IPS DF 19.7 (cell line): ENCODE results near the gene OR51B2.

Source experiments
- DNase-seq: peaks from one replicate; pipeline ENCODE4 v3.0.0-alpha.2; 2013; ENCODE audit warnings: low read depth, low spot score

OR51B2 gene

GRCh38 chr11:5283086-5283485, 41.0 kb downstream of the OR51B2 start:
- no peak for DNase-seq

DNA sequence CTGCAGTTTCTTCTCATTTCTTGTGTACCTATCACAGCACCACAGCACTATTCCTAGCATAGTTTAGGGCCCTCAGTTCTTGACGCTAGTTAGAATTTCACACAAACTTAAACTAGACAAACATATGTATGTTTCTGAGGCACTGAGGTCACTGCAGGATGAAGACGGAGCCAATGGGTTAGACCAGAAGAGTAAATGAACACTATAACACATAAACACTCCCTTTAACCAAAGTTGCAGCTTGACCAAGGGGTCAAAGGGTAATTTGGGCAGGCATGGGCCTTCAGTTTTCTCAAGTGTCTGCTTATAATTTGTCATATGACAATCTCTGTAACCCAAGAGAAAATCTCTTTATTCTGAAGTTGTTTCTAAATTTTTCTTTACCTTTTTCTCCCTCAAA, 41.5 kb downstream of the OR51B2 start:
- DNase-seq: no peak

DNA sequence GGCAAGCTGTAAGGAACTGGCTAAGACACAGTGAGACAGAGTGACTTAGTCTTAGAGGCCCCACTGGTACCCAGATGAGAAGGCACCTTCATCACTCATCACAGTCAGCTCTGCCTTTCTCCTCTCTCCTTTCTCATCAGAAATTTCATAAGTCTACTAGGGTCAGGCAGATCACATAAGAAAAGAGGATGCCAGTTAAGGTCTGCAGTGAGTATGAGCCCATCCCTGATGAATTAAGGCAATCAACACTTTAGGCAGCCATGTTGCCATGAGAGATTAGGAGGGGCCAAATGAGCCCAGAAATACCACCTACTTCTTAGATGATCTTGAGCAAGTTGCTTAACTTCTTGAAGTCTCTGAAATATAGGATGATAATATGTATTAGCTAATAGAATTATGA, 42.5 kb downstream of the OR51B2 start:
- no peak for DNase-seq

DNA sequence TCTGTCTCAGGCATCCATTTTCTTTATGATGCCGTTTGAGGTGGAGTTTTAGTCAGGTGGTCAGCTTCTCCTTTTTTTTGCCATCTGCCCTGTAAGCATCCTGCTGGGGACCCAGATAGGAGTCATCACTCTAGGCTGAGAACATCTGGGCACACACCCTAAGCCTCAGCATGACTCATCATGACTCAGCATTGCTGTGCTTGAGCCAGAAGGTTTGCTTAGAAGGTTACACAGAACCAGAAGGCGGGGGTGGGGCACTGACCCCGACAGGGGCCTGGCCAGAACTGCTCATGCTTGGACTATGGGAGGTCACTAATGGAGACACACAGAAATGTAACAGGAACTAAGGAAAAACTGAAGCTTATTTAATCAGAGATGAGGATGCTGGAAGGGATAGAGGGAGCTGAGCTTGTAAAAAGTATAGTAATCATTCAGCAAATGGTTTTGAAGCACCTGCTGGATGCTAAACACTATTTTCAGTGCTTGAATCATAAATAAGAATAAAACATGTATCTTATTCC, 43.5 kb downstream of the OR51B2 start:
- DNase-seq: peak; percentile 64

- DNase-seq: no peak
Observed at GRCh38 chr11:5279471-5280090, 44.5 kb downstream of the OR51B2 start.

DNA sequence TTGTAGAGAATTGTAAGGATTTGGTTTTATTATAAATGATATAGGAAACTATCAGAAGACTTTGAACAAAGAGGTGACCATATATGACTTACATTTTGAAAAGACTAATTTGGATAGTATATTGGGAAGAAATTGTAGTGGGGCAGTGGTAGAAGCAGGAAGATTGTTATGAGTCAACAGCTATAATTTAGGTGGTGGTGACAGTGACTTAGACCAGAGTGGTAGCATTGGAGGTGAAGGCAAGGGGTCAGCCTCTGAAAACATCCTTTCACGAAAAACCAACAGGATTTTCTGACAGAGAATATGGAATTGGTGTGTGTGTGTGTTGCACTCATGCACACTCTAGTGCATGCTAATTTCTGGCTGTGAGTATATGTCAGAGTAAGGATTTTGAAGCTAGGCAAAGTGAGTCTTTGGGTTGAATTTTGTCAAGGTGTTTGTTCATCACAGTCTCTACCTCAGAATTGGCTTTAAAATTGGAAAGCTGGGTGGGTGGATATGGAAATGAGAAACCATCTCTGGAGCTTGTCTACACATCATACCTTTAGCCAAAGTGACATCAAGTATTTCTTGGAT, 46.2 kb downstream of the OR51B2 start:
- DNase-seq: no peak

DNA sequence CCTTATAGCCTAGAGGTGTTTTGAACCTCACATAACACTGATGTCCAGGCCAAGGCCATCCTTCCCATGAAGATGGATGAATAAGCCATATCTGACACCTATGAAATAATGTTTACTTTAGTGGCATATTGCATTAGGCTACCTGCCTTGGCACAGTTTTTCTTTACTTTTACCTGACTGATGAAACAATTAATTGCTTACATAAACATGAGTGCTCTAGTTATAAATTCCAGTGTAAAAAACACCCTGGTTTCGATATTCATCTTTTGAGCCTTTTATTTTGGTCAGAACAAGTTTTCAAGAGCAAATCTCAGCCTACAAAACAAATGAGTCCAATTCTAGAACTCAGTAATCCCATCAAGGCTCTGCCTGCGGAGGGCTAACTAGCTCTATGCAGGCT, 47.4 kb downstream of the OR51B2 start:
- DNase-seq: no peak

DNA sequence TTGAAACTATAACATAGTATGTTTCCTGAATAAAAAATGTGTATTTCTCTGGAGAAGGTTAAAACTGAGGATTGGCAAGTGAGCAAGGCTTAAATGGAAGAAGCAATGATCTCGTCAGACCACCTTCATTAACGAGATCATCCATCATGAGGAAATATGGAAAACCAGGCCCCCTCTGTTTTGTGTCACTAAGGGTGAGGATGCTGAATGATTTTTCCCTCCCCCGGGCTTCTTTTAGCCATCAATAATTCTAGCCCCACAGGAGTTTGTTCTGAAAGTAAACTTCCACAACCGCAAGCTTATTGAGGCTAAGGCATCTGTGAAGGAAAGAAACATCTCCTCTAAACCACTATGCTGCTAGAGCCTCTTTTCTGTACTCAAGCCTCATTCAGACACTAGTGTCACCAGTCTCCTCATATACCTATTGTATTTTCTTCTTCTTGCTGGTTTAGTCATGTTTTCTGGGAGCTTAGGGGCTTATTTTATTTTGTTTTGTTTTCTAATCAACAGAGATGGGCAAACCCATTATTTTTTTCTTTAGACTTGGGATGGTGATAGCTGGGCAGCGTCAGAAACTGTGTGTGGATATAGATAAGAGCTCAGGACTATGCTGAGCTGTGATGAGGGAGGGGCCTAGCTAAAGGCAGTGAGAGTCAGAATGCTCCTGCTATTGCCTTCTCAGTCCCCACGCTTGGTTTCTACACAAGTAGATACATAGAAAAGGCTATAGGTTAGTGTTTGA, 48.6 kb downstream of the OR51B2 start:
- DNase-seq: no peak

DNA sequence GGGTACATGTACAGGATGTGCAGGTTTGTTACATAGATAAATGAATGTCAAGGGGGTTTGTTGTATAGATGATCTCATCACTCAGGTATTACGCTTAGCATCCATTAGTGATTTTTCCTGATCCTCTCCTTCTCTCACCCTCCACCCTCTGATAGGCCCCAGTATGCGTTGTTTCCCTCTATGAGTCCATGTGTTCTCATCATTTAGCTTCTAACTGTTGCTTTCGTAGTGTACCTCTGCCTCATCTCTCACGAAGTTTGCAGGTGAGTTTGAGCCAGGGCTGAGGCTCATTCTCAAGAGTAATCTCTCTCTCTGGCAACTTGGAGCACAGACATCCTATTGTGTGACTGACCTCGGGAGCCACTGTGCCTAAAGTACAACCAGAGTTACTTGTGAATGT, 49.7 kb downstream of the OR51B2 start:
- DNase-seq: no peak
